Dedifferentiated amniotic fluid mesenchymal stem cell (primary cell): ENCODE measurements around the gene MRPS34.
"Not testable (repeated sequence)": the region's sequence is repeated elsewhere in the genome, so short reads cannot be mapped to it uniquely, and the experiment has no call there.

ENCODE experiments used
- DNase-seq: peaks from one replicate; pipeline ENCODE4 v3.0.0-alpha.2; 2016; ENCODE audit errors: extremely low spot score

The MRPS34 gene

GRCh38 chr16:1752853-1753252 is 20.1 kb downstream of the MRPS34 start:
- DNase-seq, result no peak

- DNase-seq, result no peak
Measured at GRCh38 chr16:1751946-1752345, 21.0 kb downstream of the MRPS34 start.

DNA sequence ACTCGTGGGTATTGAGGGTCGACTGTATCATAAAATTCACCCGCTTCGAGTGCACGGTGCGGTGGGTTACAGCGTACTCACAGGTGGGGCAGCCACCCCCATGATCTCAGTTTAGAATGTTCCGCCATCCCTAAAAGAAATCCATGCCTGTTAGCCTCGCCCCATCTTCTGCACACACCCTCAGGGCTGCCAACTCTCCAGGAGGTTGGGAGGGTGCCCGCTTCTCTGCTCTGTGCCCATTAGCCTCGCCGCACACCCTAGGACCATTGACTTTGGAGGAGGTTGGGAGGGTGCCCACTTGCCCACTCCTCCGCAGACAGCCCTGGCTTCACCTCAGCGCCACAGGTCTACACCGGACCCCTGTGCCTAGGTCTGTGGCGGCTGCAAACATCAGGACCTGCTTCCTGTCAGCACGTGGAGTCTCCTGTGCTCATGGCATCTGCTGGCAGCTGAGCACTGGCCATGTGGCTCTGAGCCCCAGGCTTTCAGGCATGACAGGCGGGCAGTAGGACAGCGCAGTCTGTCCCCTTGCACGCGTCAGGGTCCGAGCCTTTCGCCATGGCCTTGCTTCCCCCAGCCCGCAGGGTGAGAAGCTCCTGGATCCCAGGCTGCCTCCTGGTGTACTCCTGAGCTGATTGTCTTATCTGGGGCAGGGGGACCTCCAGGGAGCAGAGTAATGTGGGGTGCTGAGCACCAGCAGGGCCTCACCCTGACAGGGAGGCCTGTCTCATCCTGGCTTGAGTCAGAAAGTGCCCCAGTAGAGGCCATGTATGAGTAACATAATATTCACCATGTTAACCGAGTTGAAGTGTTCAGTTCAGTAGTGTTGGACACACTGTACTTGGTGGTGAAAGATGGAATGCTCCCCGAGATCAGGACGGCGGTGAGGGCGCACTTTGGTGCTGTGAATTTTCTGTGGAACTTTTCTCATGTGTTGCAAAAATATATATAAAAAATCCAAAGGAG is 23.5 kb downstream of the MRPS34 start:
- DNase-seq, result no peak

DNA sequence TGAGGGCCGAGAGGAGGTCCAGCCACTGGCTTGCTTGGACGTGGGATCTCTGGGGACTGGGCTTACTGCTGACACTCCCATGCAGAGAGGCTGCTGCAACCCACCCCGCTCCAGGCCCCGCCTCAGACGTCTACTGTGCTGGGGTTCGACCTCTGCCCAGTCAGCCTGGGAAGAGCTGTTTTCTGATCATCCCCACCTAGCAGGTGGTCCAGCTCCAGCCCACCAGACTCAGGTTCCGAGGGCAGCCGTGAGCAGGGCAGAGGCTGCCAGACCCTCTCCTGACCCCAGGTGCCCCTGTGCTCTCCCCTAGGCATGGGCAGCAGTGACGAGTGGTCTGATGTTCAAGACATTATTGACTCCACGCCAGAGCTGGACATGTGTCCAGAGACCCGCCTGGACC is 25.0 kb downstream of the MRPS34 start:
- DNase-seq, result no peak

- DNase-seq, result no peak
Measured at GRCh38 chr16:1746693-1747195, 26.2 kb downstream of the MRPS34 start.

DNA sequence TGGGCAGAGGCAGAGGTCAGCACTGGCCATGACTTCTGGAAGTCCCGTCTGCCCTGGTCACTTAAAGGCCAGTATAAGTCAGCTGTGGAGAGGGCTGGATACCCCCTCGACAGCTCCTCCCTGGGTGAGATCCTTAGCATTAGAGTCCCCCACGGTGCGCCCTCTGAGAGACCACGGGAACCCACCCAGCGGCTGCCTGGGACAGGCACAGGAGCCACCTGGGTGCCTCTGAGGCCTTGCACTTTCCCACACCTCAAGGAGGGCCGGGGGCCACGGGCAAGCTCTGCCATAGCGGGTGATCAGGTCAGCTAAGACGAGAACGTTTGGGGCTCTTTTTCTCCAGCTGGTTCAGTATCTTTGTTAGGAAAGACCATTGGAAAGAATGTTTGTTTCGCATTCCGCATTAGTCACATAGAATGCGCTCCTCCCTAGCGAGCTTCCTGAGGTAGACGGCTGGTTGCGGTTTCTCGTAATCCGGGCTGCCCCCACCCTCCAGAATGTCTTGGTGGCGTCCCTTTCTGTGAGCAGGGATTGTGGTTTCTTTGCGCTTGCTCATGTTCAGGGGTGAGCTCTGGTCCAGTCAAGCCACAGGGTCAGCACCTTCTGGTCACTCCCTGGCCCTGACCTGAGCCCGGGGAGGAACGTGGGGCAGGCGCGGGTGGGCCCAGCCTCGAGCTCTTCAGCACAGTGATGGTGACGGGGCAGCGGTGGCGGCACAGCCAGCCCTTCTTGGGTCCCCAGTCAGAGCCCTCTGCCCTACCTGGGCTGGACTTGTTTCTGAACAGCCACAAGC is 26.8 kb downstream of the MRPS34 start:
- DNase-seq, result peak; percentile 88

- peak; percentile 88 for DNase-seq
Measured at GRCh38 chr16:1745181-1745899, 27.6 kb downstream of the MRPS34 start.

GRCh38 chr16:1744338-1744840 is 28.5 kb downstream of the MRPS34 start:
- no peak for DNase-seq

DNA sequence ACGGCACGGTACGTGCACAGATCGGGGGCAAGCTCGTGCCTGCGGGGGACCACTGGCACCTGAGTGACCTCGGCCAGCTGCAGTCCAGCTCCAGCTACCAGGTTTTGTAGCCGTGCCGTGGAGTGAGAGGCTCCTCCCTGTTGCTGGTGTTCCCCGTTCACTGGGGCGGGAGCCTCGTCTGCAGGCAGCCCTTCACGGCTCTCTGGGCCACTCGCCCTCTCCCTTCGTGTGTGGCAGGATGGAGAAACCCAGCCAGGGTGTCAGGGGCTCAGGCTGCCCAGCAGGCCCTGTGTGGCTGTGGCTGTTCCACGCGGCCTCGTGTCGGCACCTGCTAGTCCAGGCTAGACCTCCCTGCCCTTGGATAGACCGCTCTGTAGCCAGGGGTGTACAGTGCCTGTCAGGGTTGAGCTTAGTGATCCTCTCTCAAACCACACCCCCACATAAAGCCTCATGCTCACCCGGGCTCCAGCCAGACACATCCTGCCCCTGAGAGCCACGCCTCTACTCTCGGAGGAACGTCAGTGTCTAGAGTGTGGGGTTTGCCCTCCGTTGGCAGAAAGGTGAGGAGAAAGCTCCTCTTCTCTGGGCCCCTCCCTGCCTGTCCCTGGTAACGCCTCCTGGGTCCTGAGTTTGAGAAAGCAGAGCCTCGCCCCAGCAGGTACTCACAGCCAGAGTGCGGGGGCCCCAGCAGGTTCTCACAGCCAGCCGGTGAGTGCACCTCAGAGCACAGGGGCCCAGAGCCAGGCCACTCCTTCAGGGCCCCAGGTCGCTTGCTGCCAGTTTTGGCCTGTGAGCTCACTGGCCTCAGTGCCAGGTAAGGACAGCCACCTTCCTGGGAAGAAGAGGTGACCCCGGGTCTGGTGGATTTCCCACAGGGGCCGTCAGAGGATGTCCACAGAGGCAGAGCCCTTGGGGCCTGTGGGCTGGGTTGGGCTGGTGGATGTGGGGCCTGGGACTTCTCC is 29.3 kb downstream of the MRPS34 start:
- no peak for DNase-seq

GRCh38 chr16:1741553-1742165 is 31.3 kb downstream of the MRPS34 start:
- DNase-seq, result no peak

DNA sequence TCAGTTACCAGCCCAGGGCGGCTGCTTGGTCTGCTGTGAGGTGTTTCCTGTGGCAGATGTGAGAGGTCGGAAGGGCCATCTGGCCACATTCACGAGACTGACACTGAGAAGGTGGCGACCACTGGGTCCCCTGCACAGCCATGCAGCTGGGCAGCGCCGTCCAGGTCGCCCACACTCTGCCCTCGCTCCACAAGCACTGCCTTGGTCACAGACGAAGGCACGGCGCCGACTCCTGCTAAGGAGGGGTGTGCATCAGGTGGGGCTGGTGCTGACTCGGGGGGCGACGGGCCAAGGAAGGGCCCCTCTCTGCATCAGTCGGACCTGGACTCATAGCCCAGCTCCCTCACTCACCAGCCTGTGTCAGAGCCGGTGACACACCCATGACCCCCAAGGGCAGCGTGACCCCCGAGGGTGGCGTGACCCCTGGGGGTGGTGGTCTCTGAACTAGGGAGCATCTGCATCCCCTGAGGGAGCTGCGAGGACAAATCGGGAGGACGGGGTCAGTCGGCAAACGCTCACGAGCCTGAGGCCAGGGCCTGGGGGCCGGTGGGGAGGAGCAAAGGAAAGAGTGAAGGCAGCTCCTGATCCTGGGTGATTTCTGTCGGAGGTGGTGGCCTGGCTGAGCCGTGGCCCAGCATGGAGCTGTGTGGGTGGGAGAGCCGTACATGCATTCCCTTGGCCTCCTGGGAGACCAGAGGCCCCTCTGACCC is 32.0 kb downstream of the MRPS34 start:
- DNase-seq, result no peak

DNA sequence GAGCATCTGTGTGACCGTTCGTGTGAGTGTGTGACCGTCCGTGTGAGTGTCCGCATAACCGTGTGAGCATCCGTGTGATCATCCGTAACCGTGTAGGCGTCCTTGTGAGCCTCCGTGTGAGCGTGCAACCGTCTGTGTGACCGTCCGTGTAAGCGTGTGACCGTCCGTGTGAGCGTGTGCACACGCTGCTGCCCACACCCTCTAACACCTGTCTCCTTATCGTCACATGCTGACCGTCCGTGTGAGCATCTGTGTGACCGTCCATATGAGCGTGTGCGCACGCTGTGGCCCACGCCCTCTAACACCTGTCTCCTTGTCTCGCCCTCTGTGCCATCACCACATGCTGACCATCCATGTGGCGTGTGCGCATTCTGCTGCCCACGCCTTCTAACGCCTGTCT is 32.7 kb downstream of the MRPS34 start:
- DNase-seq, result no peak

GRCh38 chr16:1734816-1735215 is 38.1 kb downstream of the MRPS34 start:
- no peak for DNase-seq

- DNase-seq, result no peak
Measured at GRCh38 chr16:1734123-1734522, 38.8 kb downstream of the MRPS34 start.

- DNase-seq, result not testable (repeated sequence)
Measured at GRCh38 chr16:1732551-1732987, 40.4 kb downstream of the MRPS34 start.

- DNase-seq, result no peak
Measured at GRCh38 chr16:1732071-1732470, 40.9 kb downstream of the MRPS34 start.

DNA sequence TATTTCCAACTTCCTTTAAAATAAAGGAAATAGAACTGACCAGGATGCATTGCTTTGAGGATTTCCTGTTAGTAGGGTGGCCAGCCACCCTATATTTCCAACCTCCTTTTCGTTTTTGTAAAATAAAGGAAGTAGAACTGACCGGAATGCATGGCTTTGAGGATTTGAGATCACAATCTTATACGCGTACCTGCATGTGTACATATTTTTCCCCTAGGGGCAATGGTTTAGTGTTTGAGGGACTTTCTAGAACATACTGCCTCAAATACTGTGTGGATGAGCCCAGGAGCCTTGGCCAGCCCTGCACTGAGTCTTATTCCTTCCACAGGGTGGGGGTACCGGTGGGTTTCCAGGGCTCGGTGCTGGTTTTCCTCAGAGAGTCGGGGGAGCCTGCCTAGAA is 41.3 kb downstream of the MRPS34 start:
- no peak for DNase-seq

DNA sequence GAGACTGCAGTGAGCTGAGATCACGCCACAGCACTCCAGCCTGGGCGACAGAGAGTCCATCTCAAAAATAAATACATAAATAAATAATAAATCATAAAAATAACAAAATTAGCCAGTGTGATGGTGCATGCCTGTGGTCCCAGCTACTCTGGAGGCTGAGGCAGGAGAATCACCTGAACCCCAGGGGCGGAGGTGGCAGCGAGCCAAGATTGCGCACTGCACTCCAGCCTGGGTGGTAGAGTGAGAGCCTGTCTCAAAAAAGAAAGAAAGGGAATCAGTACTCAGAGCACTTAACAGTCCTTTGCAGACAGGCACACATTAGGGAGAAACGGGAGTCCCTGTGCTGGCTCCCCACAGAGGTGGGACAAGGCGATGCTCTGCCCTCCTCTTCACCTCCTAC is 41.9 kb downstream of the MRPS34 start:
- no peak for DNase-seq

DNA sequence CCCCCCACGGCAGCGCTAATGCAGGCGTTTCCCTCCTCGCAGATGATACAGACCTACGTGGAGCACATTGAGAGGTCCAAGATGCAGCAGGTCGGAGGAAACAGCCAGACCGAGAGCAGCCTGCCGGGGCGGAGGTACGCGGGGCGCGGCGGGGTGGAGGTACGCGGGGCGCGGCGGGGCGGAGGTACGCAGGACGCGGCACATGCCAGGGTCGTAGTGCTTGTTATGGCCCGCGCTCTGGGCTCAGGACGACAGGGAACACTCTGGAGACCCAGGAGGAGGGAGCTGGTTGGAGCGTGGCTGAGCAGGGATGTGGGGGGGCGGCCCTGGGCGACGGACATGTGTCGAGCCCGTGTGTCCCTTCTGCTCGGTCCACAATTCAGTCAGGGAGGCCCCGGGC is 43.5 kb downstream of the MRPS34 start:
- no peak for DNase-seq
